ENCODE data around the gene CD58. TPM values are rescaled to one million over a fixed set of nuclear protein-coding genes. Genes with fewer than 3 reads are reported as not detected.

Gene CD58
- total RNA-seq, 2 donors from 2014 or later, result 44.2 to 53.2 TPM

GRCh38 chr1:116534014-116534739 is 36.6 kb downstream of the CD58 start:
- no peaks in the 10 kb centered on the region for H3K4me1 ChIP-seq (ENCODE audit: control insufficient read depth in 1 of 2, low read depth in 2 of 2)
- H3K27ac ChIP-seq, result no peak overlapping the region
- no peaks in the 10 kb centered on the region for H3K27me3 ChIP-seq (replicated peaks; ENCODE audit: insufficient read depth)
- no peak for TF ChIP-seq CTCF (IDR thresholded peaks at IDR 0.05)
- no peak for DNase-seq (ENCODE audit: low spot score)
- H3K9me3 ChIP-seq, result no peaks in the 10 kb centered on the region
- peaks cover 4% of the 10 kb centered on the region for H3K36me3 ChIP-seq
- no peak overlapping the region for H3K4me3 ChIP-seq
- no peak for ATAC-seq (ENCODE audit: insufficient number of reproducible peaks, low FRiP score, low read depth)

GRCh38 chr1:116533429-116533820 is 37.4 kb downstream of the CD58 start:
- H3K27me3 ChIP-seq (replicated peaks; ENCODE audit: insufficient read depth), result no peaks in the 10 kb centered on the region
- ATAC-seq (ENCODE audit: insufficient number of reproducible peaks, low FRiP score, low read depth), result no peak
- no peak for TF ChIP-seq CTCF (IDR thresholded peaks at IDR 0.05)
- no peak overlapping the region for H3K27ac ChIP-seq
- H3K4me3 ChIP-seq, result no peak overlapping the region
- no peak for DNase-seq (ENCODE audit: low spot score)
- H3K36me3 ChIP-seq, result peaks cover 4% of the 10 kb centered on the region
- H3K9me3 ChIP-seq, result no peaks in the 10 kb centered on the region
- no peaks in the 10 kb centered on the region for H3K4me1 ChIP-seq (ENCODE audit: control insufficient read depth in 1 of 2, low read depth in 2 of 2)

- Histone ChIP-seq H3K36me3 (peaks cover 4% of the 10 kb centered on the region), H3K4me3 (no peak overlapping the region), H3K27me3 (replicated peaks; ENCODE audit: insufficient read depth) (no peaks in the 10 kb centered on the region), H3K4me1 (ENCODE audit: control insufficient read depth in 1 of 2, low read depth in 2 of 2) (no peaks in the 10 kb centered on the region), H3K27ac (no peak overlapping the region), H3K9me3 (no peaks in the 10 kb centered on the region)
- ATAC-seq (ENCODE audit: insufficient number of reproducible peaks, low FRiP score, low read depth) (no peak), DNase-seq (ENCODE audit: low spot score) (no peak)
- TF ChIP-seq CTCF (IDR thresholded peaks at IDR 0.05), result no peak
Measured at GRCh38 chr1:116532671-116533428, 38.0 kb downstream of the CD58 start.

- DNase-seq (ENCODE audit: low spot score) (no peak), ATAC-seq (ENCODE audit: insufficient number of reproducible peaks, low FRiP score, low read depth) (no peak)
- H3K36me3 ChIP-seq, result peaks cover 4% of the 10 kb centered on the region
- no peaks in the 10 kb centered on the region for H3K9me3 ChIP-seq
- TF ChIP-seq CTCF (IDR thresholded peaks at IDR 0.05), result no peak
- H3K27ac ChIP-seq, result no peak overlapping the region
- no peak overlapping the region for H3K4me3 ChIP-seq
- no peaks in the 10 kb centered on the region for H3K27me3 ChIP-seq (replicated peaks; ENCODE audit: insufficient read depth)
- H3K4me1 ChIP-seq (ENCODE audit: control insufficient read depth in 1 of 2, low read depth in 2 of 2), result no peaks in the 10 kb centered on the region
Measured at GRCh38 chr1:116531917-116532316, 38.9 kb downstream of the CD58 start.

GRCh38 chr1:116529681-116530080 is 41.1 kb downstream of the CD58 start:
- Histone ChIP-seq H3K9me3 (no peaks in the 10 kb centered on the region), H3K27ac (no peak overlapping the region), H3K4me1 (ENCODE audit: control insufficient read depth in 1 of 2, low read depth in 2 of 2) (no peaks in the 10 kb centered on the region), H3K36me3 (peaks cover 4% of the 10 kb centered on the region), H3K27me3 (replicated peaks; ENCODE audit: insufficient read depth) (no peaks in the 10 kb centered on the region), H3K4me3 (no peak overlapping the region)
- ATAC-seq (ENCODE audit: insufficient number of reproducible peaks, low FRiP score, low read depth) (no peak), DNase-seq (ENCODE audit: low spot score) (no peak)
- TF ChIP-seq CTCF (IDR thresholded peaks at IDR 0.05), result no peak
